Cardiac fibroblast (primary cell): ENCODE data around the gene PAMR1.

Experiments used
- DNase-seq, 2 donors: peaks; one replicate each; pipeline versions ENCODE4 v3.0.0 to v3.0.0-alpha.2; 2010; ENCODE audit warnings: low read depth in 2 of 2
- H3K4me3 ChIP-seq, 2 donors: replicated peaks in 1 of 2; 1 replicate in 1 of 2; 2 replicates in 1 of 2; pipeline ENCODE4 v1.5.1; 2011; ENCODE audit warnings: low read depth in 2 of 2, low read length in 2 of 2, mild to moderate bottlenecking in 2 of 2, moderate library complexity in 1 of 2
- TF ChIP-seq, protein P1 (sequence below): IDR thresholded peaks from one replicate; pipeline ENCODE4 v1.5.1; 2011; ENCODE audit warnings: low read depth, mild to moderate bottlenecking, low read length, inconsistent platforms

Gene PAMR1

DNA sequence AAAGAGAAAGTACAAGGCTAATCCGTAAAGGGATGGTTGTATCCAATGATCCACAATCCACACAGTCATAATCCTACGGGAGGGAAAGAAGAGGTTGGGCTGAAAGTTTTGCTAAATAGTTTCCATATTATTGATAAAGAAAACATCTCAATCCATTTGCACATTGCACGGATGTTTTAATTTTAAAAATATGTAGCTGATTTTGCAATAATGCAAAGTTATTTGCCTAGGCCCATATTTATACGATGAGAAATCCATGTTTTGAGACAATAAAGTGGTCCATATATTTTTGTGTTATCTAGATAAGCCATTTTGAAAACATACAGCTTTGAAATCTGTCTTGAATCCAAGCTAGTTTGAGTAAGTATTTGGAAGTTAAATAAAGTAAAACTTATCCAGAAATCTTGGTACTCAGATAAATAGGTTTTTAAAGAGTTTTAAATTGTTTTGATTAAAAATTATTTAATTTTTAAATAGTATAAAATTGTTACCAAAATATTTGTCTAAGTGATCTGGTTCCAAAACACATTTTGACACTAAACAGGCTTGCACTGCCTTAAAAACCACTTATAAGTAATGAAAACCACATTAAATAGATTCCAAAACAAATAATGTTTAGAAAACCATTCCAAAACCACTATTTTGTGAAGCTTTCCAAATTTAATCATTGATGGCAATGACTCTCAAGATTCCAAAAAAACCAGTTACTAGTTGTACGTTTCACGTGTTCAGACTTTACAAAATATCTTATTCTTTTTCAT lies 38.2 kb upstream of the PAMR1 start:
- peak; percentile 35 to 63 for DNase-seq
- H3K4me3 ChIP-seq, result no peak overlapping the region
- TF ChIP-seq, protein P1, sequence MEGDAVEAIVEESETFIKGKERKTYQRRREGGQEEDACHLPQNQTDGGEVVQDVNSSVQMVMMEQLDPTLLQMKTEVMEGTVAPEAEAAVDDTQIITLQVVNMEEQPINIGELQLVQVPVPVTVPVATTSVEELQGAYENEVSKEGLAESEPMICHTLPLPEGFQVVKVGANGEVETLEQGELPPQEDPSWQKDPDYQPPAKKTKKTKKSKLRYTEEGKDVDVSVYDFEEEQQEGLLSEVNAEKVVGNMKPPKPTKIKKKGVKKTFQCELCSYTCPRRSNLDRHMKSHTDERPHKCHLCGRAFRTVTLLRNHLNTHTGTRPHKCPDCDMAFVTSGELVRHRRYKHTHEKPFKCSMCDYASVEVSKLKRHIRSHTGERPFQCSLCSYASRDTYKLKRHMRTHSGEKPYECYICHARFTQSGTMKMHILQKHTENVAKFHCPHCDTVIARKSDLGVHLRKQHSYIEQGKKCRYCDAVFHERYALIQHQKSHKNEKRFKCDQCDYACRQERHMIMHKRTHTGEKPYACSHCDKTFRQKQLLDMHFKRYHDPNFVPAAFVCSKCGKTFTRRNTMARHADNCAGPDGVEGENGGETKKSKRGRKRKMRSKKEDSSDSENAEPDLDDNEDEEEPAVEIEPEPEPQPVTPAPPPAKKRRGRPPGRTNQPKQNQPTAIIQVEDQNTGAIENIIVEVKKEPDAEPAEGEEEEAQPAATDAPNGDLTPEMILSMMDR, result no peak

DNA sequence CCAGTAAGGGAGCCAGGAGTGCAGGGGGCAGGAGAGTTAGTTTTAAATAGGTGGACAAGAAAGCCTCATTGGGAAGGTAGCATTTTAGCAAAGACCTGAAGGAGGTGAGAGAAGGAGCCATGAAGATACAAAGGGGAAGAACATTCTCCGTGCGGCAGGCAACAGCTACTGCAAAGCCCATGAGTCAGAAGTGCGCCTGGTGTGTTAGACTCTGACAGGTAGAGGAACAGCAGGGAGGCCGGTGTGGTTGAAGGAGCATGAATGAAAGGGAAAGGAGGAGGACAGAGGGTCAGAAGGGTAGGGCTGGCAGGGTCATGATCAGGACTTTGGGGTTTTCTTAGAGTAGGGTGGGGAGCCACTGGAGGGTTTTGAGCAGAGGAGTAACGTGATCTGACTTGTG lies 34.5 kb upstream of the PAMR1 start:
- TF ChIP-seq, protein P1, result no peak
- H3K4me3 ChIP-seq, result no peak overlapping the region
- DNase-seq, result no peak

DNA sequence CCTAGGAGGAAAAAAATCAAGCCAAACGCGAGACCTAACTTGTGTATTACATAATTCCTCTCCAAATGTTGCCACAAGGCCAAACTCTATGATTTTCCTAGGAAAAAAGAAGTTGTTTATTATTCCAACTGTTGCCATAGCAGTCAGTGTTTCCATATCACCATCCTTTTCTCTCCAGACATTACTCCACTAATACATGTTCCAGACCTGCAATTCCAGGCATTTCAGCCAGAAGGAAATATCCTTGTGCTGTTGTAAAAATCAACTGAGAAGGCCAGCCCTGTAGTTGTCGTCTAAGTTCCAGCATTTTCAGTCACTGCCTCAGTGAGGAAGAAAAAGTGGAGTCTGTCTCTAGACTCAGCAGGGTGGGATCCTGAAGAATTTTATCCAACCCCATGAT lies 33.1 kb upstream of the PAMR1 start:
- no peak overlapping the region for H3K4me3 ChIP-seq
- TF ChIP-seq, protein P1, result no peak
- peak in 1 of 2 donors; percentile 60 for DNase-seq

DNA sequence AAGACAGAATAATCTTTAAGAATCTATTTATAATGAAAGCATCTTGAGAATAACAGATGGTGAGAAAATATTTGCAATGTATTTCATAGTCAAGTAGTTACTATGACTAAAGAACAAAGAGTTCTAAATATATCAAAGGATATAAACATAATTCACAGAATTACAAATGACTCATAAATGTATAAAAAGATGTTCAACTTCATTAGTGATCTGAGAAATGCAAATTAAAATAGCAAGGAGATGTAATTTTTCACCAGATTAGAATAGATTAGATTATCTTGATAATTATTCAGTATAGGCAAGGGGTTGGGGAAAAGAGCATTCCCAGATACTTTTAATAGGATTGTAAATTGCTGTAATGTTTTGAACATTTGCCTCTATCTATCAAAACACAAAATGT lies 30.1 kb upstream of the PAMR1 start:
- TF ChIP-seq, protein P1, result no peak
- DNase-seq, result no peak
- H3K4me3 ChIP-seq, result no peak overlapping the region

DNA sequence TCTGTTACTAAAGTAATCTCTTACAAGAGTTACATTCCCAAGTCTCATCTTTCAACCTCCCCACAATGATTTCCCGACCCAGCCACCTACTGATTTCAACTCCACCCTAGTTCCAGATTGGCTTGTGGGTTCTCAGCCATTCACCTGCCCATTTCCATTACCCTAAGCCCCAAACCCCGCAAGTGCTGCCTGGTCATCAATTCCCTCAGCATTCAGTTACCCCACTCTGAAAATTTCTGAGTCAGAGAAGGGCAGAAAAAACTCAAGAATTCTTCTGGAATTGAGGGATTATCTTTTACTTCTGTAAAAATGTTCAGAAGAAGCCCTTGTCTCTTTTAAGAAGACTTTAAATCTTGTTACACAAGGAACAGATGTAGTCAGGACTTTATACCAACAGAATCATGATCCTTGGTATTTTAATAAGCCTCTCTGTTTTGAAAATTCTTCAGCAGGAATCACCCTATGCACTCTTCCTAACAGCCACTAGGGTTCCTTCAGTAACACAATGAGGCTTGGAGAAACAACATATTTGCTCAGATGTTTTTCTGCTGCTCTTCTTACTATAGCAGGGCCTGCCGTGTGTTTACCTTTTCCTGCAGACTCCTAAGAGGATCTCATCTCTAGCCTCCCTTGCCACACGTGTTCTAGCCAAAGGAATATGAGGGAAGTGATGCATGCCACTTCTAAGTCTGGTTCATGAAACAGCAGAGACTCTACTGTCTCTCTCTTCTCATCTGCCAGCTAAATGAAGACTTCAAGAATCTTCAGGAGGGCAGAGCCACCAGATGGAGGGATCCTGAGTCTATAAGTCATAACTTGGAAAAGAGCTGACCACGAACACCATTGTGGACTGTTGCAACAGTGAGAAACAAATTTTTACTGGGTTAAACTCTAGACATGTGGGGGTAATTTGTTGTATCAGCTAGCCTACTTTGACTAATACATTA lies 29.3 kb upstream of the PAMR1 start:
- TF ChIP-seq, protein P1, result peak; percentile 50
- no peak overlapping the region for H3K4me3 ChIP-seq
- peak; percentile 39 to 70 for DNase-seq

DNA sequence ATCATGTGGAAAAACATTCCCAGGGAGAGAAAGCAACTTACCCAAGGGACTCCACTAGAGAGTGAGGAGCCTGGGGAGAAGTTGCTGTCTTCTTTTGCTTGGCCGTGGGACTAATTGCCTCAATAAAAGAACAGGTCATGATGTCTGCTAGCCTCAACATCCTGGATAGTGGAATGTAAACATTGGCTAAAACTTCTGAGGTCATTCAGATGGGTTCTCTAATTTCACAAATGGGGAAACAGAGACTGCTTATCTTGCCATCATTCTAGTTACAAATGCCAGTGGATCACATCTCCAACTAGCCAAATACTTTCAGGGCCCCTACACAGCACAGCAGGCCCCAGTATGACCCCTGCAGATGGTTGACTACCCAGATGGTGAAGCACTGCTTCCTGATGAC lies 28.4 kb upstream of the PAMR1 start:
- TF ChIP-seq, protein P1, result no peak
- peak; percentile 60 to 89 for DNase-seq

More for the DNA sequence above, 28.4 kb upstream of the PAMR1 start:
- H3K4me3 ChIP-seq, result no peak overlapping the region
